Fibroblast of skin of right biceps (primary cell): ENCODE results near the gene GALK2.
A peak's percentile ranks its signal among the peaks of the same experiment; 100 is the strongest.

Source experiments
- DNase-seq: peaks from one replicate; pipeline ENCODE4 v3.0.0-alpha.2; 2013

GALK2 gene

GRCh38 chr15:49366496-49366895 is 196.4 kb downstream of the GALK2 start:
- no peak for DNase-seq

- peak; percentile 8 for DNase-seq
Observed at GRCh38 chr15:49370782-49371181, 200.7 kb downstream of the GALK2 start.

GRCh38 chr15:49372366-49372765 is 202.3 kb downstream of the GALK2 start:
- DNase-seq: no peak

DNA sequence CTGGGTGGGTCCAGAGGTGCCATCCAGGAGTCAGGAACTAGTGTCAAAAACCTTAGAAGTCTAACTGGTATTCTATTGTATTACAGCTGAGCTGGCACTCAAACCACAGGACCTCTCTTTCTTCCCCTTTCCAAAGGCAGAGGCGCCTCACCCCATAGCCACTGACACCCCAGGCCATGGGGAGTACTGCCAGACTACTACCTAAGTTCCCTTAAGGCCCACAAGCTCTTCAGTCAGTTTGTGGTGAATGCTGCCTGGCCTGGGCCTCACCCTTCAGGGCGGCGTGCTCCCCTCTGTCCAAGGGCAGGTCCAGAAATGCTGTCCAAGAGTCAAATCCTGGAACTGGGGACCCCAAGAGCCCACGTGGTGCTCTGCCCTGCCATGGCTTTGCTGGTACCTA is 209.9 kb downstream of the GALK2 start:
- DNase-seq: no peak

DNA sequence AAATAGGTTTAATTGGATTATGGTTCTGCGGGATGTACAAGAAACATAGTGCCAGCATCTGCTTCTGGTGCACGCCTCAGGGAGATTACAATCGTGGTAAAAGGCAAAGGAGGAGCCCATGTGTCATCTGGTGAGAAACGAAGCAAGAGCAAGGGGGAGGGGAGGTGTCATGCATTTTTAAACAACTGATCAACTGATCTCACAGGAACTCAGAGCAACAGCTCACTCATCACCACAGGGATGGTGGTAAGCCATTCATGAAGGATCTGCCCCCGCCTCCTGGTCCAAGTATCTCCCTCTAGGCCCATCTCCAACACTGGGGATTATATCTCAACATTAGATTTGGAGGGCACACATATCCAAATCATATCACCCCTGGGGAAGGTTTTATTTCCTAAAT is 210.9 kb downstream of the GALK2 start:
- peak; percentile 24 for DNase-seq
